SH-SY5Y (cell line): Measurements from ENCODE around the gene GGA1.

Source experiments
- GATA2 ChIP-seq: IDR thresholded peaks from 2 replicates; pipeline ENCODE4 v1.6.1; 2011; ENCODE audit warnings: mild to moderate bottlenecking, low read depth, low read length
- GATA3 ChIP-seq: IDR thresholded peaks from 2 replicates; pipeline ENCODE4 v1.6.1; 2011; ENCODE audit warnings: low read depth, mild to moderate bottlenecking, low read length, moderate library complexity

DNA sequence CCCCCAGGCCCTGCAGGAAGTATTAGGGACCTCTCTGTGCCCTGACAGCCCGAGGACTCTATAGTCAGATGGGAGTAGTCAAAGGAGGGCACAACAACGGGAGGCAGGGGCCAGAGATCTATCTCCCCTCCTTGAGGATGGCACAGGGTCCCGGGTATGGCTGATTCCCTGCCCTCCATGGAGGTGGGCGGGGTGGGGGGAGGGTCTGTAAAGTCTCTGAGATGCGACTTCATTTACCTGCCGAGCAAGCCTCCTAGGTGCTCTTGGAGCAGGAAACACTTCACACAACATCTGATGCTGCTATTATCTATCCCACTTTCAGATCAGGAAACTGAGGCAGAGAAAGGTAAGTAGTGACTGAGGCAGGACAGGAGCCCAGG lies 49.1 kb upstream of the GGA1 start:
- no peak for TF ChIP-seq GATA2
- TF ChIP-seq GATA3, result no peak
